ENCODE measurements around the gene HCLS1. TPM values are rescaled to one million over a fixed set of nuclear protein-coding genes. Genes with fewer than 3 reads are reported as not detected.

HCLS1 gene
- total and polyA plus RNA-seq, 9 of the 15 experiments (the other 6 are each of a cell fraction or from before 2014, with no cell fraction given), result 4.8 to 34.1 (median 22.0) TPM

DNA sequence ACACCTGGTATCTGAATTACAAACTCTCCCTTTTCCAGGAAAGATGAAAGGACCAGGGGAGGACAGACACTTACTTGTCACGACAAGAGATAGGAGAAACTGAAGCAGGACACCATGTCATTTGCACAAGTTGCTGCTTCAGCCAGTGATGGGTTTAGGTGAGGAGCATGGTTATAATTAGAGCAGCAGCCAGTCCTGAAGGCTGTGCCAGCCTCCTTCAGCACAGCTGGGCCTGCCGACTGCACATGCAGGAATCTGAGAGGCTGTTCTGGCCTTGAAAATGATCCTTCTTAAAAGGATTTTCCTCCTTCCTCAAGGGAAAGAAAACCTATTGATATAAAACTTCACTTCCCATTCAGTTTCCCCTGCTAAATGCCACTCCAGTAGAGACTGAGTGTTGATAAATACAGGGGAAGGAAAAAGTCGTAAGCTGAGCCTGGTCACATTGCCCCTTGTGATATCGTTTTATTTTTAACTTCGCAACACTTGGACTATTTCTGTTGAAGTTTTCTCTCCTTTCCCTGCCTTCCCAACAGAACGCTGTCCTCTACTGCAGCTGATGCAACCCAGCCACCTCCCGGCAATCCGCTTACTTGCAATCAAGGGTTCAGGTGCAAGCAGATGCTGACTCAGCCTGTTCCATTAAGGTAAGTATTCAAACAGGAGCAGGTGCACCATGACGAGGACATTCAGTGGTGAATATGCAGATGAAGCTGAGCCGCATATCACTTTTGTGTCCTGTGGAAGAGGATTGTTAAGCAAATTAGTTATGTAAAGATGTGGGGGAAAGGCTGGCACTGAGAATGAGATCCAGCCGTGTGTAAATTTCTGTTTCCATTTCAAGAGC lies 67.6 kb downstream of the HCLS1 start, which contains the start of gene FBXO40 (continued):
- TF ChIP-seq, protein P1, sequence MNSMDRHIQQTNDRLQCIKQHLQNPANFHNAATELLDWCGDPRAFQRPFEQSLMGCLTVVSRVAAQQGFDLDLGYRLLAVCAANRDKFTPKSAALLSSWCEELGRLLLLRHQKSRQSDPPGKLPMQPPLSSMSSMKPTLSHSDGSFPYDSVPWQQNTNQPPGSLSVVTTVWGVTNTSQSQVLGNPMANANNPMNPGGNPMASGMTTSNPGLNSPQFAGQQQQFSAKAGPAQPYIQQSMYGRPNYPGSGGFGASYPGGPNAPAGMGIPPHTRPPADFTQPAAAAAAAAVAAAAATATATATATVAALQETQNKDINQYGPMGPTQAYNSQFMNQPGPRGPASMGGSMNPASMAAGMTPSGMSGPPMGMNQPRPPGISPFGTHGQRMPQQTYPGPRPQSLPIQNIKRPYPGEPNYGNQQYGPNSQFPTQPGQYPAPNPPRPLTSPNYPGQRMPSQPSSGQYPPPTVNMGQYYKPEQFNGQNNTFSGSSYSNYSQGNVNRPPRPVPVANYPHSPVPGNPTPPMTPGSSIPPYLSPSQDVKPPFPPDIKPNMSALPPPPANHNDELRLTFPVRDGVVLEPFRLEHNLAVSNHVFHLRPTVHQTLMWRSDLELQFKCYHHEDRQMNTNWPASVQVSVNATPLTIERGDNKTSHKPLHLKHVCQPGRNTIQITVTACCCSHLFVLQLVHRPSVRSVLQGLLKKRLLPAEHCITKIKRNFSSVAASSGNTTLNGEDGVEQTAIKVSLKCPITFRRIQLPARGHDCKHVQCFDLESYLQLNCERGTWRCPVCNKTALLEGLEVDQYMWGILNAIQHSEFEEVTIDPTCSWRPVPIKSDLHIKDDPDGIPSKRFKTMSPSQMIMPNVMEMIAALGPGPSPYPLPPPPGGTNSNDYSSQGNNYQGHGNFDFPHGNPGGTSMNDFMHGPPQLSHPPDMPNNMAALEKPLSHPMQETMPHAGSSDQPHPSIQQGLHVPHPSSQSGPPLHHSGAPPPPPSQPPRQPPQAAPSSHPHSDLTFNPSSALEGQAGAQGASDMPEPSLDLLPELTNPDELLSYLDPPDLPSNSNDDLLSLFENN (IDR thresholded peaks at IDR 0.05; ENCODE audit: low read depth in 2 of 2, low read length in 2 of 2), result no peak
- peak; percentile 90 for TF ChIP-seq ZNF316 (IDR thresholded peaks at IDR 0.05)
- no peak for TF ChIP-seq JUN (IDR thresholded peaks at IDR 0.05; ENCODE audit: borderline replicate concordance, low read depth, low read length)
- no peak for TF ChIP-seq JUN (CRISPR knock-in tag; IDR thresholded peaks at IDR 0.05; ENCODE audit: borderline replicate concordance)
- peak; percentile 51; the same call in 1 of the 2 replicates for TF ChIP-seq ATF3 (IDR thresholded peaks at IDR 0.05)
- TF ChIP-seq ATF3 (CRISPR knock-in tag; conservative IDR thresholded peaks at IDR 0.05), result no peak
- TF ChIP-seq MAFK (IDR thresholded peaks at IDR 0.05; ENCODE audit: low read length), result peak; percentile 74
